HG03439 (cell line): Measurements from ENCODE around the gene ATF6.

Experiments
- ATAC-seq: cut with Tn5 transposase; IDR thresholded peaks from one replicate; pipeline ENCODE4 v1.9.1; 2021; ENCODE audit warnings: mild to moderate bottlenecking, moderate library complexity; ENCODE audit not compliant: unreplicated experiment

Gene ATF6

DNA sequence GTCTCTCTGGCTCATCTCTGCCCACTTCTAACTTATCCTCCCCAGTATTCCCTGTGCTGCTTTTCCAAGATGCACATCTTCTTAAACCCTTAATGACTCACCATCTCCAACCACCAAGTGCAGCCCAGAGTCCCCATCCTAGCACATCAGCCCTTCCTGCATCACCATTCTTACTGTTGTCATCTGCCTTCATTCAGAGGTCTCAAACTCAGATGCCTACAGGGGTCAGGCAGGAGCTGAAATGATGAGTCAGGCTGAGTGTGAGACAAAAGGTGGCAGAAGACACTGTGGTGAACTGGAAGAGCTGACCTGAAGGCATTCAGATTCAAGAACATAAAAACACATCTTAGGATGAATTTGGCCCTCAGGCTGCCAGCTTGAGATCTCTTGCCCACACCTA is 223.0 kb downstream of the ATF6 start:
- no peak for ATAC-seq

DNA sequence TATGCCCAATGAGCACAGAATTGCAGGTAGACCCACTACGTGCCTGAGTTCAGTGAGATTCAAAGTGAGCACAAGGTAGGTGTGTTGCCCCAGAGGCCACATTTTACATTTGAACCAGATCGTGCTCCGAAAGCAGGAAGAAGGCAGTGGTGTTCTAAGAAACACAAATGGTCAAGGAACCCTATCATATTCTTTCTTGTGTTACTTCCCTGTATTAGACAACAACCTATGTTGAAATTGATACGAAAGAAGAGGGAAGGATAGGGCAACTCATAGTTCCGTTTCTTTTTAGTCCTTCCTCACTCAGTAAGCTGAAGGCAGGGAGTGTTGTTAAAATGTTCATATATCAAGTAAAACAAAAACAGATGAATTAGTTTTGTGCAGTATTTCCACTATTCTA is 223.7 kb downstream of the ATF6 start:
- no peak for ATAC-seq

DNA sequence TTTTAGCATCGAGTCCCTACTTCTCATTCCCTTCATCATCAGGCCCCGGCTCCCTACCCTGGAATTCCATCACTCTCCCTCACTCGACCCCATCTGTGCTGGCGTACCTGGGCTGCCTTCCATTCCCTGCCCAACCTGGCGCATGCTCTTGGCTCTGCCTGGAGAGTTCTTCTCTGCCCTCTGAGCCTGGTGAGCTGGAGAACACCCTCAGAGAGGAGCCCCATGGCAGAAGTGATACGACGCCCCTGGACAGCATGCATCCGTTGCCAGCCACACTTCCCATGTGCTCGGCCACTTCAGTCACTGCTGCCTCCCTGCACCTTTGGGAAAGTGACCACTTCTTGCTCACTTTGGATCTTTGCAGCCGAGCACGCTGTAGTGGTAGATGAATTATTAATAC is 227.5 kb downstream of the ATF6 start:
- no peak for ATAC-seq

DNA sequence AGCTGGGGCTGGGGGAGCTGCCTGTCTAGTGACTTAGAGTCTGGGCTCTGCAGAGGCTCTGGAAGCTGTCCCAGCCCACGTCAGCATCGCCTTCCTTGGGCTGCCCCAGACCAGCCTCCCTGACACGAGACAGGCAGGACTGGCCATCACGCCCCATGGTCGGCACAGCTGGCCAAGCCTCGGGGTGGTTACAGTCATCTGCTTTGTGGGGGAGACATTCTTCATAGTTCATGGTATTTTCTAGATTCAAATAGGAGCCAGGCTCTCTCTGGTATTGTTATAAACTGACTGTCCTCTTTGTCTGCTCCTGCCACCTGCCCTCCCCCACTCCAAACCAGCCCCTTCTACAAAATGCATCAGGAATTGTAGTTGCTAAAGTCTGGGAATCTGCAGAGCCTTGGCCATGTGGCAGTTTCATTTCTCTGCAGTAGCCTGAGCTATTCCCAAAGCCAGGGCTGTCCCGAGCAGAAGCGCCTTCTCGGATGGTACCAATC is 228.1 kb downstream of the ATF6 start:
- no peak for ATAC-seq

DNA sequence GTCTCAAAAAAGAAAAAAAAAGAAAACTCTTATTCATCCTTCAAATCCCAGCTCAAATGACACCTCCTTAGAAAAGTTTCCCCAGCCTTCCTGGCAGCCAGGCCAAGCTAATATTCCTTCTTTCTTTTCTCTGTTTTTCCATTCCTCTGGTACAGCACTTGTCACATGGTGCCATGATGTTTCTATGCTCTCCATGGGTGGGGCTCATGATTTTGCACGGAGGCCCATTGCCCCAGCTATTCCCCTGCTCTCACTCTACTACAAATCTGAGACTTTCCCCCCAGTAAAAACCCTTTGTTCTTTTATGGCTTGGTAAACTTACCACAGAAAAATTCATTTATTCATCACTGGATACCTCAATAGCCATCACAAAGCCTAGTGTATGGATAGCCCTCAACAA is 231.0 kb downstream of the ATF6 start:
- ATAC-seq, result no peak

DNA sequence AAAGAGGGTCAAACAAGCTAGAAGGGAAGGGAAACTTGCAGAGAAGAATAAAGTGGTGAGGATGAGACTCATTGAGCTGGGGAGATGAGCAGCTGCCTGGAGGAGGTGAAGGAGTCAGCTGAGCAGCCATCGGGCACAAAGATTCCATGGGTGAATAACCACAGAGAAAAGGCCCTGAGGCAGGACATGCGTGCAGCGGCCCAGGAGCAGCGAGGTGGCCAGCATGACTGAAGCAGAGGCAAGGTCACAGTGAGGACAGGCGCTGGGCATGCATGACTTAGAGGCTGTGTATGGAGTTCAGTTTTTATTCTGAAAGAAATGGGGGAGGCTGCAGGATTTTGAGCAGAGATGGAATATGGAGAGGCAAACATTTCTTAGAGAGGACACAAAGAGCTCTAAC is 232.7 kb downstream of the ATF6 start:
- ATAC-seq, result no peak

DNA sequence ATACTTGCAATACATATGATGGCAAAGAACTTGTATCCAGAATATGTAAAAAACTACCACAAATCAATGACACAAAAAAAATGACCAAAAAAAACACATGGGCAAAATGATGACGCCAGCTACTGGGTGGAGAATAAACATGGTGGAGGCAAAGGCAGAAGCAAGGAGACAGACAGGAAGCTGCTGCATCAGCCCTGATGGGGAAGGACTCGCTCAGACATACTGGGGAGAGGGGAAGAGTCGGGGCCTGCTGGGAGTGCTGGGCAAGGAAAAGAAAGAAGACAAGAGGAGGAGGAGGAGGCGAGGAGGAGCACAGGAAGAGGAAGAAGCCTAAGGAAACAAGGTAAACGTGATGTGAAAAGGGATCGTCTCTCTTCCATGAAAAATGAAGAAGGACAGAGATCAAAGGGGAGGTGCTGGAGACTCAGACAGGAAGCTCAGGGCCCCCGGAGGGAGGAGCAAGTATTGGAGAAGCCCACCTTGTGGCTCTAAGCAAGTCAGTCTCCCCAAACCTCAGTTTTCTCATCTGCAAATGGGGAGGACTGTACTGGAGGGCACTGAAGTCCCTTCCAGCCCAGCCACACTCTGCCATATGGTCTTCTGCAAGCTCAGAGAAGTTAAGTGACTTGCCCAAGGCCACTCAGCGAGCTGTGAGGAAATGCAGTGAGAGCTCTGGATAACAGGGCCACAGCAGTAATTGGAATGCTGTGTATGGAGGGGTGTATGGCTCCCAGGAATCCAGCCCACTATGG is 233.4 kb downstream of the ATF6 start:
- no peak for ATAC-seq

DNA sequence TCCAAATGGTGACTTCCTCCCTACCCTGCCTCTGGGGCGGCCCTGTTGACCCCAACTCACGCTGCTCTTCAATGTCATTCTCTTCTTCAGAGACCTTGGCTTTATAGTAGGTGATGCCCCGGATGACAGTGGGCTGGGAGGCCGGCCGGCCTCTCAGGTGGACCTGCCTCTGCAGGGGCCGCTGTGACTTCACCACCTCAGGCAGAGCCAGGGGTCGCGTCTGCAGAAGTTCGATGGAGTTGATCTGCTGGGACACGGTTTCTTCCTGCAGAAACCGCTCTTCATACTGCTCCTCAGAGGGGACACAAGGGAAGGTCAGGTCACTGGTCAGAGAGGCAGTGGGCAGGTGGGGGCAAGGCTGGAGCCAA is 233.9 kb downstream of the ATF6 start:
- ATAC-seq, result no peak

DNA sequence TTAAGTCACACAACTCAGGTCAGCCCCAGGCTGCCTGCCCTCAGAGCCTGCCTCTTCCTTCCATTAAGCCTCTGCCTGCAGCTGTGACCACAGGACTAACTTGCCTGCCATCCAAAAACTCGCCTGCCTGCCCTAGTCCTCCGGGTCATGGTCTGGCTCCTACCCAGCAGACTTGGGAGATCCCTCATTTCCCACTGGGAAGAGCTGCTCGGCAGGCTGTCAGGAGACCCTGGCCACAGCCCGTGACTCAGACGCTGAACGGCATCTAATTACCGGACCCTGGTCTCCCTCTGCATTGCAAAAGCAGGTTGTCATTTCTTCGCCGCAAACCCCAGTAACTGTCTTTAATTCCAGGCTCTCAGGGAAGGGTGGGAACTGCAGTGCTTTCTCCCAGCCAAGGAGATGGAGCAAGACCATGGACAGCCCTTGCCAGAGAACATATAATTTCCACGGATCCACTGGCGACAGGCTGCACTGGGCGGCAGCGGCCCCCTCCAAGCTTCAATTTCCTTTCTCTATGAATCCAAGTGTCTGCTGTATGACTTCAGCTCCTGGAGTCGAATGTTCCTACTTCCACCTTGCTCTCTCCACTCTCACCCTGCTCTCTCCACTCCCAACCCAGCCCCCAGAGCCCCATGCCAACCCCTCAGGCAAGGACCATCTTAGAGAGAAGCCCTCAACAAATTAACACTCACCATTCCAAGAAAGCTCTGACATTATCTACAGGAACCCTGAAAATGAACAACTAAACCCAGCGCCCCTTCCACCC is 237.1 kb downstream of the ATF6 start:
- no peak for ATAC-seq

DNA sequence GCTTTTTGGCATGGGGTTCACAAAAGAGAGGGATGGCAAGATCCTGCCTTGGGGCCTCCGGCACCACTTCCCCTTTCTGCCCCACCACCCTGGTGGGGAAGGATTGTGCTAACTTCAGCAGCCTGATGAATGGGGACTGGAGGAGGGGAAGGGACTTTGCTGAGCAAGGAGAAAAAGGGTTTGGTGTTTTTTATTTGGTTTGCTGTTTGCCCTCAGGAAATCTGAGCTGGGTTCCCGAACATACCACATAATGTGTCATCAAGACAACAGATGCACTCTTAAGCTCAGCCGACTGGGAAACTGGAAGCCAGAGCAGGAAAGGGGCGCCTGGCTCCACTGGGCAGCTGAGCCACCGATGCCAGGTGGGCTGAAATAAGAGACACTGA is 237.7 kb downstream of the ATF6 start:
- no peak for ATAC-seq

DNA sequence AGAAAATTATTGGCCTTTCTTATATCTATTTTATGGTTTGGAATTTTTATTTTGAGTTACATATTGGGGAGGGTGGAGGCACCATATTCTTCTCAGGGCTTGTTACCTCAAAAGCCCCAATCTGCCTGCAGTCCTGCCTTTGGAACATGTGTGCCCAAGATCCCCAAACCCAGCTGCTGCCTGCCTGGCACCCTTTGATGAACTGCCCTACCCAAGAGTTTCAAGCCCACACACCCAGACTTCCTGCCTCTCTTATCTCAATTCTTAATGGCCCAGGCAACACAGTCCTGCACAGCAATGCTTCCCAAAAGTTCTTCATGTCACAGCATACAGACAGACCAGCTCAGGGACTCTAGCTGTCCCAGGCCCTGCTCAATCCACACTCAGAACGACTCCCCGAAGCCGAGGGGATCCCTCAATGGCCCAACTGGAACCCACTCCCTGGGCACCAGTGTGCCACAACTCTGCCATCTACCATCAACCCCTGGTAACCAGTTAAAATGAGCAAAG is 238.4 kb downstream of the ATF6 start:
- ATAC-seq, result no peak

DNA sequence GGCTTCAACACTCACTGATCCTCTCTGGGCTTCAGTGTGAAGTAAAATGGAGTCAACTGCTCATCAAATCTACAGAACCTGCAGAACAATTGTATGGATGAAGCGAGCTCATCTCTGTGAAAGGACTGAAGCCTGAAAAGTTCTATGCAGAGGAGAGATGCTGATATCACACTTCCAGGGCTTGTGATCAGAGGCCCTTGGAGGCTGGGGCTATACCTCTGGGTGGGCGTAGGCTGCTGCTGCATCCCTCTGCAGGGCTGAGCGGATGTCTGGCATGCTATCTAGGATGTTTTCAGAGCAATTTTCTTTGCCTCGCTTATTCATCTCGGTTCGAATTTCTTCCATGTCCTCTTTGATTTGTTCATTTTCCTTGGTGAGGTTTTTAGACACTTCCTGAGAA is 240.0 kb downstream of the ATF6 start:
- no peak for ATAC-seq

DNA sequence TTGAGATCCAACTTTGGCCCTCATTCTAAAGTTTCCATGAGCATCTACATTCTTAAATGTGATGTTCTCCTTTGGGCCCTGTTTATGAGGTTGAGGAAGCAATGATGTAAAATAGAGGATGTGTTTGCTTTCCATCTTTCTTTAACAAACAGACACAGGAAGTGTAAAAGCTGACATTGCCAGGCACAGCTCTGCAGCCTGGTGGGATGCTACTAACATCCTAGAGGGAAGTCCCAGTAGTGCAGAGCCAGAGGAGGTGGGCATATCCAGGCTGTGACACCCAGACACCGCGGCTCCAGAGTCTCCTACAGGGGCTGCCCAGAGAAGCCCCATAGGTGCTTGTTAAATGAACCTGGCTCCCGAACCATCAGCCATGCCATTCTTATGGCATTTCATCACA is 241.3 kb downstream of the ATF6 start:
- ATAC-seq, result no peak

DNA sequence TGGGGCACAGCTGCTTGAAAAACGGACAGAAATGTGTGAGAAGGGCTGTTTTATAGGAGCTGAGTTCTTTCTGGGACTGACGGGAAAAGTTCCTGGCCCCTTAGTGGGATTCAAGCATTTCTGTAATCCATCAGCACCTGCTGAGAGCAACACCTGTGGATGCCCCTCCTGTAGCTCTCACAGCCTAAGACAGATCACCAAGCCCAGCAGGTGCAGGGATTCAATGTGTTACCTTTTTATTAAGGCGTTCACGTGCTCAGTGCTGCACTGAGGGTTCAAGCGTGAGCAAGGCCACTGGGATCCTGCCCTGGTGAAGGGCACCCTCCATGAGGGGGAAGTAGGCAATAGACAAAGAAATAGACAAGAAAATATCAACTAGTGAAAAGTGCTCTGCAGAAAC is 242.7 kb downstream of the ATF6 start:
- ATAC-seq, result no peak

DNA sequence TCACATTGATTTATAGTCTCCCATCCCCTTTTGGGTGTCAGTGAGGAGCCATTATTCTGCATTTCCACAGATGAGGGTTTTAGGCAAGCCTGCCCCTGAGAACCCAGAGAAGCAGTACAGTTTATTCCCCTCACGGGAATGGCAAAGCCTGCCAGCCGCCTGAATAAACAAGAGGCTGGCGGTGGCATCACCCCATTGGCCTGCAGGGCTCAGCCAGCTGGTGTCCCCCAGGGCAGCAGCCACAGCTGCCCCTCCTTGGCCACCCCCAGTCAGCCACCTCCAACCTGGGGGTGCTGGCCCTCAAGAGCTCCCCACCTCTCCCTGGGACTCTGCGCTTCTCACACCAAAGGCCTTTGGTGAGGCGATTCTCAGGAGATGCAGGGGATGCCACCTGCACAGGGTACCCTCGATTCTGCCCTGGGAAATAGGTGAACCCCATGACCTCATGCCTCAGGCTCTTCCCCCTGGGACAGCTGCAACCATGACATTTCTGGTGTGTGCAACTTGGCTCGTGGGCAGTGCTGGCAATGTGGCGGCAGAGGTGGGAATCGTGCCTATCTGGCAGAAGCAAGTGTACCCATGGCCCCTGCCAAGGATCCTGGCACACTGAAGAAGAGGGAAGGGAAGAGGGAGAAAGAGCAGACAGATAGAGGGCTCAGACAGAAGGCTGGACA is 243.5 kb downstream of the ATF6 start:
- ATAC-seq, result no peak

DNA sequence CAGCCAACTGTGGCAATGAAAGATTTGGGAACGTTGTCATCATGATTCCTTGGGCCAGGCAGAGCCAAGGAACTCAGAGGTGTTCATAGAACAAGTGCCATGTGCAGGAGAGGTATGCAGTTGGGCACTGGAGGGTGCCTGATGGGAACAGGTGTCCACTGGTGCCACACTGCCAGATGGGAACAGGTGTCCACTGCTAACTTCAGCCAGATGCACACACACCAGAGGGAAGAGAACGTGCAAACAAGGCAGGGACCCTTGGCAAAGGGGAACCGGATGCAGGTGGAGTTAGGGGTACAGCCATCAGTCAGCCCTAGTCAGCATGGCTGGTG is 244.0 kb downstream of the ATF6 start:
- no peak for ATAC-seq

DNA sequence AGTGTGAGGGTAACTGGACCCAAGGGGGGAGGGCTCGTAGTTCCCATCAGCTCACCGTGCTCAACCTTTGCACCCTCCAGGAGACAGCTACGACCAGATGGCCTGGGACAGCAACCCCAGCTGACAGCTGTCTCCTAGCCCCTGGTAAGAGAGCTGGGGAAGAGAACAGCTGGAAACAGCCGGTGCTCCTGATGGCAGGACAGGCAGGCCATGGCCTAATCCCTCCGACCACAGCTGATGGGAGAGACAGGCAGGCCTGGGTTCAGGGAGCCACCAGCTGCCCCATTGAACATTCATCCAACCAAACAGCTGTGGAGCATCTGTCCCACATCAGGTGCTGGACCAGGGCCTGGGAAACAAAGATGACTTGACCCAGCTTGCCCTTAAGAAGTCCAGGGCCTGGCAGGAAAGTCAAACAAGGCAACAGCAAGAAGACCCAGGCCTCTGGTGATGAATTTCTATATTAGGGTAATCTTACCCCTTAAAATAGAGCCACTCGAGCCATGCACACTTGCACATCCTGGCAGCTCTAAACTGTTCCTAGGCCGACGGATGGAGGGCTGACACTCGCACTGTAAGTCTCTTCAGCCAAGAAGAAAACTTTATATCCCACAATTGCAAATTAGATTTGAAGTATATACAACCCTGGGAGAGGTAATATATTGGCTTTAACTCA is 245.4 kb downstream of the ATF6 start:
- ATAC-seq, result no peak

DNA sequence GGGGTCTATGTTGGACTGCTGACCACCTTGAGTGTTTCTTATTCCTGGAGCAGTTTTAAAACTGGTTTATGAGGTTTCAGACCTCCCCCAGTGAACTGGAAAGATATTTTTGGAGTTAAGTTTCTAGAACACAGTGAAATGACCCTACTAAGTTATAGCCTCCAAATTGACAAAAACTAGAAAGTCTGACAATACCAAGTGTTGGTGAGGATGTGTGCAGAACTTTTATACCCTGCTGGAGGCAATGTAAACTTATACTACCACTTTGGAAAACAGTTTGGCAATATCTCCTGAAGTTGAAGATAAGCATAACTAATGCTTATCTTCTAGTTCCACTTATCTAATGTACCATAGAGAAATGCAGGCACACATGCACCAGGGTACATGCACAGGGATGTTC is 247.2 kb downstream of the ATF6 start:
- no peak for ATAC-seq
